A549 (cell line): ENCODE data around the gene ACER3.

Source experiments
- CHD4 ChIP-seq: fragments of 200-600 bp; sonication (generic); IDR thresholded peaks from 2 replicates; pipeline ENCODE4 v1.6.1; 2016; ENCODE audit warnings: antibody characterized with exemption, mild to moderate bottlenecking, borderline replicate concordance
- SMC3 ChIP-seq: fragments of >200 bp; sonication (Bioruptor Twin); formaldehyde crosslinking; IDR thresholded peaks from 3 replicates; pipeline ENCODE4 v1.6.1; 2018; ENCODE audit warnings: inconsistent platforms
- TF ChIP-seq, protein P1 (sequence below): fragments of >200 bp; sonication (Bioruptor Twin); formaldehyde crosslinking; IDR thresholded peaks from 3 replicates; pipeline ENCODE4 v1.5.1; 2016
- TF ChIP-seq, protein P2 (sequence below): IDR thresholded peaks from 2 replicates; pipeline ENCODE4 v1.6.1; 2012

DNA sequence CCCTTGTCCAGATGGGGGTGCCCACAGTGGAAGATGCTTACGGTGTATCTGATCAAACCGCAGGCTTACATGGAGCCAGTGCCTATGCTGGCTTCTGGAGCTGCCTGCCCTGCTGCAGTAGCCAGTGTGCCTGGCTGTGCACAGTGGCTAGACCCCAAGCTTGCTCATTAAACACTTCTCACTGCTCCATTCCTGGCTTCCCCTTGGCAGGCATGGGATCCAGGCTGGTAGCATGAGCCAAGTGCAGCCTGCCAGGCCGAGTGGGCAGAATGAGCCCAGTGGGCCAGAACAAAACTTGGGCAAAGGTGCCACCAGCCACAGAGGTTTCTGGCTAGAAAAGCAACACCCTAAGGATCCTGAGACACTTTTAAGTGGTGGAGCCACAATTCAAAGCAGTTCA is 118.1 kb downstream of the ACER3 start:
- TF ChIP-seq, protein P1, sequence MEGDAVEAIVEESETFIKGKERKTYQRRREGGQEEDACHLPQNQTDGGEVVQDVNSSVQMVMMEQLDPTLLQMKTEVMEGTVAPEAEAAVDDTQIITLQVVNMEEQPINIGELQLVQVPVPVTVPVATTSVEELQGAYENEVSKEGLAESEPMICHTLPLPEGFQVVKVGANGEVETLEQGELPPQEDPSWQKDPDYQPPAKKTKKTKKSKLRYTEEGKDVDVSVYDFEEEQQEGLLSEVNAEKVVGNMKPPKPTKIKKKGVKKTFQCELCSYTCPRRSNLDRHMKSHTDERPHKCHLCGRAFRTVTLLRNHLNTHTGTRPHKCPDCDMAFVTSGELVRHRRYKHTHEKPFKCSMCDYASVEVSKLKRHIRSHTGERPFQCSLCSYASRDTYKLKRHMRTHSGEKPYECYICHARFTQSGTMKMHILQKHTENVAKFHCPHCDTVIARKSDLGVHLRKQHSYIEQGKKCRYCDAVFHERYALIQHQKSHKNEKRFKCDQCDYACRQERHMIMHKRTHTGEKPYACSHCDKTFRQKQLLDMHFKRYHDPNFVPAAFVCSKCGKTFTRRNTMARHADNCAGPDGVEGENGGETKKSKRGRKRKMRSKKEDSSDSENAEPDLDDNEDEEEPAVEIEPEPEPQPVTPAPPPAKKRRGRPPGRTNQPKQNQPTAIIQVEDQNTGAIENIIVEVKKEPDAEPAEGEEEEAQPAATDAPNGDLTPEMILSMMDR: no peak
- TF ChIP-seq CHD4: no peak
- no peak for TF ChIP-seq SMC3
- TF ChIP-seq, protein P2, sequence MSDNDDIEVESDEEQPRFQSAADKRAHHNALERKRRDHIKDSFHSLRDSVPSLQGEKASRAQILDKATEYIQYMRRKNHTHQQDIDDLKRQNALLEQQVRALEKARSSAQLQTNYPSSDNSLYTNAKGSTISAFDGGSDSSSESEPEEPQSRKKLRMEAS: no peak
